ENCODE results near the gene GRIN3A. TPM values are rescaled to one million over a fixed set of nuclear protein-coding genes. Genes with fewer than 3 reads are reported as not detected.
A peak's percentile ranks its signal among the peaks of the same experiment; 100 is the strongest.

Gene GRIN3A
- polyA plus RNA-seq, 4 donors, result 1.9 to 3.1 (median 2.4) TPM

GRCh38 chr9:101533334-101534204, 204.9 kb downstream of the GRIN3A start, which contains the start of gene RNF20:
Gene RNF20, plus strand, starts transcription at chr9:101533853. Its CDS starts 1,571 bp downstream, at chr9:101535424.
- DNase-seq (ENCODE audit: low read depth in 4 of 4, low spot score in 3 of 4), result peak; percentile 99 to 100 (median 100)

- peak in 3 of 4 donors; percentile 50 to 61 (median 52) for DNase-seq (ENCODE audit: low read depth in 4 of 4, low spot score in 3 of 4)
These were observed 208.3 kb downstream of the GRIN3A start for GRCh38 chr9:101530076-101530711.

GRCh38 chr9:101528015-101528414, 210.4 kb downstream of the GRIN3A start:
- DNase-seq (ENCODE audit: low read depth in 4 of 4, low spot score in 3 of 4), result no peak

- no peak for DNase-seq (ENCODE audit: low read depth in 4 of 4, low spot score in 3 of 4)
These were observed 211.4 kb downstream of the GRIN3A start for GRCh38 chr9:101527066-101527465.

GRCh38 chr9:101524371-101524770, 214.1 kb downstream of the GRIN3A start:
- DNase-seq (ENCODE audit: low read depth in 4 of 4, low spot score in 3 of 4), result no peak

Other genes with a start within 250 kb of the GRIN3A start
- gene RNF20, start 204.8 kb downstream of the GRIN3A start, polyA plus RNA-seq (ENCODE audit: insufficient read length in 4 of 4), result 10 to 100 TPM; 54.7 to 68.6 (median 67.1) TPM
- gene PPP3R2, start 143.7 kb downstream of the GRIN3A start, polyA plus RNA-seq (ENCODE audit: insufficient read length in 4 of 4), result under 1 TPM in 2 of 4 donors, not detected in 2; 0.04 to 0.06 TPM

All from right renal pelvis (tissue), 4 donors.